Tibial artery (tissue), 4 donors: ENCODE results near the gene HYAL3.
A peak's percentile ranks its signal among the peaks of the same experiment; 100 is the strongest.
"Not testable (repeated sequence)": the region's sequence is repeated elsewhere in the genome, so short reads cannot be mapped to it uniquely, and the experiment has no call there.

Experiments
- DNase-seq, 2 donors: peaks; one replicate each; pipeline ENCODE4 v3.0.0-alpha.2; 2019
- H3K27ac ChIP-seq, 2 donors: fragments of 200-600 bp; sonication (generic) in 1 of 2; 1 replicate in 1 of 2; 2 replicates in 1 of 2; pipeline ENCODE4 v1.5.1; 2018 to 2019; ENCODE audit warnings: mild to moderate bottlenecking in 1 of 2
- H3K27me3 ChIP-seq, 2 donors: fragments of 200-600 bp; sonication (generic) in 1 of 2; one replicate each; pipeline versions ENCODE4 v1.5.1 to v1.6.0; 2016 to 2019
- H3K36me3 ChIP-seq, 3 donors: fragments of 200-600 bp; sonication (generic) in 2 of 3; one replicate each; pipeline ENCODE4 v1.5.1; 2016 to 2019; ENCODE audit warnings: mild to moderate bottlenecking in 2 of 3
- H3K4me1 ChIP-seq, 4 donors: fragments of 200-600 bp; sonication (generic) in 2 of 4; 1 replicate in 3 of 4; 2 replicates in 1 of 4; pipeline ENCODE4 v1.5.1; 2016 to 2019
- H3K4me3 ChIP-seq, 2 donors: fragments of 200-600 bp; sonication (generic) in 1 of 2; 1 replicate in 1 of 2; 2 replicates in 1 of 2; pipeline ENCODE4 v1.5.1; 2018 to 2019; ENCODE audit warnings: mild to moderate bottlenecking in 2 of 2
- H3K9me3 ChIP-seq, 3 donors: fragments of 200-600 bp; sonication (generic) in 1 of 3; one replicate each; pipeline ENCODE4 v1.5.1; 2016 to 2019
- CTCF ChIP-seq, 2 experiments: fragments of 200-600 bp in 1 of 2; fragments of 450-650 bp in 1 of 2; IDR thresholded peaks; one replicate each; pipeline ENCODE4 v1.5.1; 2017 to 2019; ENCODE audit warnings: antibody characterized with exemption in 2 of 2, mild to moderate bottlenecking in 1 of 2, moderate library complexity in 1 of 2
- intact Hi-C: fragments of 100-400 bp; cut with DNase I; formaldehyde crosslinking; loops from one replicate; pipeline ENCODE4 v1.15.0; 2023; ENCODE audit warnings: low total_unique reads

Gene HYAL3

GRCh38 chr3:50248387-50248786, 50.8 kb downstream of the HYAL3 start:
- intact Hi-C loops = no loop called here
- Histone ChIP-seq H3K4me1 (peaks cover 0 to 83% (median 76%) of the 10 kb centered on the region in 4 donors), H3K36me3 (peaks cover 13 to 18% (median 15%) of the 10 kb centered on the region in 3 donors), H3K27ac (peak overlapping the region; percentile 56 to 67), H3K4me3 (no peak overlapping the region), H3K9me3 (no peaks in the 10 kb centered on the region), H3K27me3 (no peaks in the 10 kb centered on the region)
- TF ChIP-seq CTCF (IDR thresholded peaks at IDR 0.05) = no peak
- peak; percentile 76 to 80 for DNase-seq

- peak overlapping the region; percentile 39 to 49 for H3K4me3 ChIP-seq
These were observed 52.7 kb downstream of the HYAL3 start for GRCh38 chr3:50246517-50246954.

GRCh38 chr3:50245831-50246516, 53.2 kb downstream of the HYAL3 start:
- peak; percentile 92 to 94 for DNase-seq
- peak; percentile 95 to 97 for TF ChIP-seq CTCF (IDR thresholded peaks at IDR 0.05)
- Histone ChIP-seq H3K4me3 (peak overlapping the region; percentile 39 to 49), H3K27me3 (no peaks in the 10 kb centered on the region), H3K4me1 (peaks cover 0 to 100% (median 92%) of the 10 kb centered on the region in 4 donors), H3K9me3 (no peaks in the 10 kb centered on the region), H3K36me3 (no peaks in the 10 kb centered on the region), H3K27ac (peak overlapping the region; percentile 63 to 86)
- intact Hi-C loops = loop anchor here (1.0 kb wide), 1 partner anchor 19 kb away; no protein-coding TSS in a partner anchor

More at GRCh38 chr3:50246517-50246954, 52.7 kb downstream of the HYAL3 start:
- intact Hi-C loops = loop anchor here (1.0 kb wide), 1 partner anchor 19 kb away; no protein-coding TSS in a partner anchor
- H3K4me1 ChIP-seq = peaks cover 0 to 100% (median 92%) of the 10 kb centered on the region in 4 donors
- TF ChIP-seq CTCF (IDR thresholded peaks at IDR 0.05) = no peak
- H3K27me3 ChIP-seq = no peaks in the 10 kb centered on the region
- H3K36me3 ChIP-seq = no peaks in the 10 kb centered on the region
- H3K9me3 ChIP-seq = no peaks in the 10 kb centered on the region
- no peak for DNase-seq
- H3K27ac ChIP-seq = peak overlapping the region; percentile 63 to 86

GRCh38 chr3:50245251-50245745, 53.9 kb downstream of the HYAL3 start:
- no peaks in the 10 kb centered on the region for H3K36me3 ChIP-seq
- peaks cover 0 to 100% (median 93%) of the 10 kb centered on the region in 4 donors for H3K4me1 ChIP-seq
- TF ChIP-seq CTCF (IDR thresholded peaks at IDR 0.05) = no peak
- intact Hi-C loops = no loop called here
- H3K27me3 ChIP-seq = no peaks in the 10 kb centered on the region
- H3K4me3 ChIP-seq = peak overlapping the region; percentile 39 to 49
- no peak for DNase-seq
- H3K9me3 ChIP-seq = no peaks in the 10 kb centered on the region
- peak overlapping the region; percentile 63 to 86 for H3K27ac ChIP-seq

GRCh38 chr3:50244813-50245212, 54.4 kb downstream of the HYAL3 start:
- not testable (repeated sequence) for DNase-seq, H3K4me3 ChIP-seq, H3K9me3 ChIP-seq, H3K27me3 ChIP-seq, H3K36me3 ChIP-seq
- Histone ChIP-seq H3K4me1 (peaks cover 0 to 100% (median 93%) of the 10 kb centered on the region in 4 donors), H3K27ac (peak overlapping the region; percentile 63 to 86)
- intact Hi-C loops = loop anchor here (5.0 kb wide), 1 partner anchor 32 kb away; the partner anchor contains the start of gene LSMEM2

GRCh38 chr3:50243543-50243895, 55.7 kb downstream of the HYAL3 start:
- DNase-seq = no peak
- intact Hi-C loops = loop anchor here (5.0 kb wide), 1 partner anchor 34 kb away; the partner anchor contains the start of gene LSMEM2

More at GRCh38 chr3:50243543-50243895, 55.7 kb downstream of the HYAL3 start:
- Histone ChIP-seq H3K36me3 (peaks cover 0 to 13% (median 0%) of the 10 kb centered on the region in 3 donors), H3K27me3 (no peaks in the 10 kb centered on the region), H3K4me1 (peaks cover 0 to 100% (median 93%) of the 10 kb centered on the region in 4 donors), H3K9me3 (no peaks in the 10 kb centered on the region), H3K4me3 (peak overlapping the region in 1 of 2 donors; percentile 11), H3K27ac (peak overlapping the region; percentile 67 to 86)
- TF ChIP-seq CTCF (IDR thresholded peaks at IDR 0.05) = no peak
